HFF-Myc (cell line): ENCODE measurements around the gene CDK5RAP2.
"Not testable (repeated sequence)": the region's sequence is repeated elsewhere in the genome, so short reads cannot be mapped to it uniquely, and the experiment has no call there.

ENCODE experiments used
- DNase-seq: peaks from one replicate; pipeline ENCODE4 v3.0.0-alpha.2; 2011; ENCODE audit warnings: low read depth; ENCODE audit errors: extremely low read depth
- H3K4me3 ChIP-seq: replicated peaks from 2 replicates; pipeline ENCODE4 v1.5.1; 2011; ENCODE audit warnings: low read depth, mild to moderate bottlenecking, control low read depth, low read length
- TF ChIP-seq, protein P1 (sequence below): IDR thresholded peaks from 2 replicates; pipeline ENCODE4 v1.5.1; 2012; ENCODE audit warnings: mild to moderate bottlenecking, low read depth, low read length, control low read depth; ENCODE audit errors: missing control alignments

Gene CDK5RAP2

DNA sequence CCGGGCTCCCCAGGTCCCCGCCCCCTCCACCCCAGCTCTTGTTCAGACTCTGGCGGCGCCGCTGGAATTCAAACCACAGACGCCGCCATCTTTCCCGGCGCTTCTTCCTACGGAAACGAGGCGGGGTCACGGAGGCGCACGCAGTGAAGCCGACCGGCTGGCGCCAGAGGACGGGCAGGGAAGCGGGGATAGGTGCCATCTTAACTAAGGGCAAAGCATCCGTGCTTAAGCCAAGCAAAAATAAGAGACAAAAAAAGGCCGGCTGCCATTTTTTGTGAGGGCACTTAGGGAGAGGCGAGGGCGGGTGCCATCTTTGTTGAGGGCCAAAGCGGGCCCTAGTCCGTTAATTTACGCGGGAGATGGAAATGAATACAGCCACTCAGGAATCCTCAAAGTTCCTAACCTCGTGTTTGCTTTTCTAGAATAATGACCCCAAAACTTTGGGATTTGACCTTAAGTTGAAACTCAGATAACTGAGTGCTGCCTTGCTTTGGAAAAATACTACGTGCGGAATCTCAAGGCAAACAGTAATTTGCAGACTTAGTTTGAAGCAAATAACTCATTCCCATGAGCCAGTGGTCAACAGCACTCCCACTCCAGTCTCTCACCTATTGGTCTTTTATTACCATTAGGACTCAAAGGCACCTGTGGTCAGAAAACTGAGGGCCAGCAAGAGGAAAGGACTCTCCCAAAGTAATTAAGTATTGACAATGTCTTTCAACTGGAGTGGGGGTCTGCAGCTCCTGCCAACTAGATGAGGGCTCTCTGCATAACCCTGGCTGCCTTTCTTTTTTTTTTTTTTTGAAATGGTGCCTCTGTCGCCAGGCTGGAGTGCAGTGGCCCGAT lies at the start of gene CDK5RAP2:
Gene CDK5RAP2 (minus strand): TSS at position 117 of the 846 bp plus-strand sequence. CDS start 189 bp downstream, outside the sequence.
- peak; percentile 92 for DNase-seq
- TF ChIP-seq, protein P1, sequence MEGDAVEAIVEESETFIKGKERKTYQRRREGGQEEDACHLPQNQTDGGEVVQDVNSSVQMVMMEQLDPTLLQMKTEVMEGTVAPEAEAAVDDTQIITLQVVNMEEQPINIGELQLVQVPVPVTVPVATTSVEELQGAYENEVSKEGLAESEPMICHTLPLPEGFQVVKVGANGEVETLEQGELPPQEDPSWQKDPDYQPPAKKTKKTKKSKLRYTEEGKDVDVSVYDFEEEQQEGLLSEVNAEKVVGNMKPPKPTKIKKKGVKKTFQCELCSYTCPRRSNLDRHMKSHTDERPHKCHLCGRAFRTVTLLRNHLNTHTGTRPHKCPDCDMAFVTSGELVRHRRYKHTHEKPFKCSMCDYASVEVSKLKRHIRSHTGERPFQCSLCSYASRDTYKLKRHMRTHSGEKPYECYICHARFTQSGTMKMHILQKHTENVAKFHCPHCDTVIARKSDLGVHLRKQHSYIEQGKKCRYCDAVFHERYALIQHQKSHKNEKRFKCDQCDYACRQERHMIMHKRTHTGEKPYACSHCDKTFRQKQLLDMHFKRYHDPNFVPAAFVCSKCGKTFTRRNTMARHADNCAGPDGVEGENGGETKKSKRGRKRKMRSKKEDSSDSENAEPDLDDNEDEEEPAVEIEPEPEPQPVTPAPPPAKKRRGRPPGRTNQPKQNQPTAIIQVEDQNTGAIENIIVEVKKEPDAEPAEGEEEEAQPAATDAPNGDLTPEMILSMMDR = no peak
- peak within 1 kb of the TSS; percentile 98 for H3K4me3 ChIP-seq

DNA sequence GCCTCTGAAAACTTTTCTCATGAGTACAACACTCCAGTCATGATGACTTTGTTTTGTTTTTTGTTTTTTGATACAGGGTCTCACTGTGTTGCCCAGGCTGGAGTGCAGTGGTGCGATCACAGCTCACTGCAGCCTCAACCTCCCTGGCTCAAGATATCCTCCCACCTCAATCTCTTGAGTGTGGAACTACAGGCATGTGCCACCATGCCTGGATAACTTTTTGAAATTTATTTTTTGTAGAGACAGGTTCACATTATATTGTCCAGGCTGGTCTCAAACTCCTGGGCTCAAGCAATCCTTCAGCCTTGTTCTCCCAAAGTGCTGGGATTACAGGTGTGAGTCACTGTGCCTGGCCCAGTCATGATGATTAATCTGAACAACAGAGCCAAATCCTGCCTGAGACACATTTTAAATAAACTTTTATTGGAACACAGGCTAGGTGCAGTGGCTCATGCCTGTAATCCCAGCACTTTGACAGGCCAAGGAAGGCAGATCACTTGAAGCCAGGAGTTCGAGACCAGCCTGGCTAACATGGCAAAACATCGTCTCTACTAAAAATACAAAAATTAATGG lies 49.0 kb upstream of the CDK5RAP2 start:
- peak; percentile 12 for DNase-seq
- not testable (repeated sequence) for H3K4me3 ChIP-seq

DNA sequence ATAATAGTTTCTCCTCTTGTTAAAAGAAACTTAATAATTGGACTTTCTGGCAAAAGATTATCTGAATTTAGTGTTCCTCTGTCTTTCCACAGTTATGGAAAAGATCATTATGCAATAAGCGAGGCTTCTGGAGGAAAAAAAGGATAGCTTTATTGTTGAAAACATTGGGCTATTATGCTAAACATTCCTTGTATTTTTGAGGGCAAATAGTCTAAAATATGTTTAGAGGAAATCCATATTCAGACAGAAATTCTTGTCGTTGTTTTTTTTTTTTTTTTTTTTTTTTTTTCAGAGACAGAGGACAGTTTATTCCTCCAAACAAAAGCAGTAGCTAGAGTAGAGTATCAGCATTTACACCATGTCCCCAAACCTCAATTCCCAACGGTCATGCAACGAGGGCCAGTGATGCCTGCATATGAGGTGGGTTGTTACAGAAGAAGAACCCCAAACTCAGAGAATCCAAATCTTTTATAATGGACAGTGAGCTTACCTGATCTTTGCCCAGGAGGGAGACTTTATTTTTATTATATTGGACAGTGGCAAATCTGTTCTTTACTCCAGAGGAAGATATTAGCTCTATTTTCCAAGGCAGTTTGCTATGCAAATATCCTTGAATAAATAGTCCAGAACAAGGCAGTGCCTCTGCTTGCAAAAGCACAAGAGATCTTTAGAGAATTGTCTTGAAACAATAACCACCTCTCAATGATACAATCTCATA lies 48.4 kb upstream of the CDK5RAP2 start:
- TF ChIP-seq, protein P1 = no peak
- DNase-seq = no peak
- H3K4me3 ChIP-seq = no peak overlapping the region

DNA sequence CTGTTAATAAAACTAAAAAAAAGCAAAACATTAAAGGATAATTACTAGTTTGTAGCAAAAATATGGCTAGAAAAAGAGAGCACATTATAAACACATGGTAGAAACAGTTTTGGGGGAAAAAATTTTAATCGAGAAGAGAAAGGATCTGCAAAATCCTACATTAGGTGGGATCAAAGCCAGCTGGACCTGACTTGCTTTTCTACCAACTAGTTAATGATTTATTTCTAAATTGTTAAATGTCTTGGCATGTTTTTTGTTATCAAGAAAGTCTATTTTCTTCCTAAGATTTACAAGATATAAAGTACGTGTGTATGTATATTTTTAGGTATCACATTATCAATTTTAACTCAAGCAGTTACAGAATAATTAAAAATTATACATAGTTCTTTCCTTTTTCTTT lies 47.1 kb upstream of the CDK5RAP2 start:
- H3K4me3 ChIP-seq = no peak overlapping the region
- DNase-seq = no peak
- TF ChIP-seq, protein P1 = no peak

DNA sequence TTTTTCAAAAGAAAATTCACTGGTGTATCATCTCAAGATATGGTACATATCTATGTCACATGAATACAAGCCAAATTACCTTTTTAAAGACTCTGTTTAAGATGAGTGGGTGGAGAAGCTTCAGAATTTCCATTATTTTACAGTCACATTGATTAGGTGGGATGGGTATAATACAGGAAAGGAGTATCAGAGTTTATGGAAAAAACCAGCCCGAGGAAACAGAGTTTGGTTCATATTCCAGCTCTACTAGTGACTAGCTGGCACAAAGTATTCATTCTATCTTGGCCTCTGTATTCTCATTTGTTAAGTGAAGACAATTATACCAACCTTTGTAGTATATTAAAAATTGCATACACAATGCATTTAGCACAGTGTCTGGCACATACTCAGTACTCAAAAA lies 46.5 kb upstream of the CDK5RAP2 start:
- DNase-seq = no peak
- no peak overlapping the region for H3K4me3 ChIP-seq
- TF ChIP-seq, protein P1 = no peak

DNA sequence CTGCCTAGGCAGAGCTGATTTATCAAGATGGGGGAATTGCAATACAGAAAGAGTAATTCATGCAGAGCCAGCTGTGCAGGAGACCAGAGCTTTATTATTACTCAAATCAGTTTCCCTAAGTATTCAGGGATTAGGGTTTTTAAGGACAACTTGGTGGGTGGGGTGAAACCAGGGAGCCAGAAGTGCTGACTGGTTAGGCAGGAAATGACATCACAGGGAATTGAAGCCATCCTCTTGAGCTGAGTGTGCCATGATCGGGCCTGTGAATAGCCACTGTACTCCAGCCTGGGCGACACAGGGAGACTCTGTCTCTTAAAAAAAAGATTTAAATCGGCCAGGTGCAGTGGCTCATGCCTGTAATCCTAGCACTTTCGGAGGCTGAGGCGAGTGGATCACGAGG lies 45.3 kb upstream of the CDK5RAP2 start:
- no peak overlapping the region for H3K4me3 ChIP-seq
- peak; percentile 14 for DNase-seq
- TF ChIP-seq, protein P1 = no peak

DNA sequence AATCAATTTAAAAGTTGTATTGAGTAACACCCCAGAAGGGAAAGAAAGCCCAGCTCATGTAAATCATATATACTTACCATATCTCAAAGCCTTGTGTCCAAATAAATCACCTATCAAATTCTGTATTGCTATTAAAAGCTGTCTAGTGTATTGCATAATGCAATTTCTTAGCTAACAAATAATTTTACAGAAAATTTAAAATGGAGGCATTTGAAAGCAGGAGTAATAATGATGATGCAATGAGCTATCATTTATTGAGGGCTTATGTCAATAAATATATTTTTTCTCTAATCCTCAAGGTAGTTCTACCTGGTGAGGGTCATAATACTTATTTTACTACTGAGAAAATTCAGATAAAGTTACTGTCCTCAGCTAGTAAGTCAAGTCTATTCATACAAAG lies 42.8 kb upstream of the CDK5RAP2 start:
- TF ChIP-seq, protein P1 = no peak
- no peak for DNase-seq
- H3K4me3 ChIP-seq = no peak overlapping the region
